CD4-positive, CD25-positive, alpha-beta regulatory T cell (primary cell): ENCODE results near the gene NAALADL2. TPM values are rescaled to one million over a fixed set of nuclear protein-coding genes. Genes with fewer than 3 reads are reported as not detected.
"Not testable (repeated sequence)": the region's sequence is repeated elsewhere in the genome, so short reads cannot be mapped to it uniquely, and the experiment has no call there.

Source experiments
- ATAC-seq, 2 donors: fragments of 150-1000 bp; cut with Tn5 transposase; one replicate each; pipeline ENCODE4 v1.10.0; 2021; ENCODE audit warnings: low read depth in 2 of 2, moderate number of reproducible peaks in 2 of 2, moderate library complexity in 1 of 2
- DNase-seq, 3 donors: peaks; one replicate each; pipeline versions ENCODE4 v3.0.0 to v3.0.0-alpha.2; 2012 to 2022; ENCODE audit warnings: mixed read lengths in 1 of 3
- H3K27ac ChIP-seq: one replicate; pipeline ENCODE4 v1.7.0; 2013; ENCODE audit warnings: mild to moderate bottlenecking, low read length; ENCODE audit not compliant: insufficient read depth, poor library complexity, severe bottlenecking
- H3K27me3 ChIP-seq: one replicate; pipeline ENCODE4 v1.7.0; 2013; ENCODE audit warnings: low read length; ENCODE audit not compliant: control insufficient read depth, insufficient read depth
- H3K36me3 ChIP-seq: one replicate; pipeline ENCODE4 v1.7.0; 2013; ENCODE audit warnings: mild to moderate bottlenecking, low read length, moderate library complexity; ENCODE audit not compliant: control insufficient read depth, insufficient read depth
- H3K4me1 ChIP-seq: 2 replicates; pipeline ENCODE4 v1.7.0; 2013; ENCODE audit warnings: mild to moderate bottlenecking, low read length; ENCODE audit not compliant: insufficient read depth, control insufficient read depth, poor library complexity, severe bottlenecking
- H3K4me3 ChIP-seq: one replicate; pipeline ENCODE4 v1.7.0; 2013; ENCODE audit warnings: low read depth, mild to moderate bottlenecking, low read length, moderate library complexity
- H3K9me3 ChIP-seq, 2 experiments: 1 replicate in 1 of 2; 2 replicates in 1 of 2; pipeline ENCODE4 v1.7.0; 2013; ENCODE audit warnings: low read length in 2 of 2, mild to moderate bottlenecking in 1 of 2, moderate library complexity in 1 of 2; ENCODE audit not compliant: control insufficient read depth in 2 of 2
- H3K27ac Mint-ChIP-seq, 3 donors: one replicate each; pipeline ENCODE4 v1.8.0; 2020 to 2022; ENCODE audit warnings: mild to moderate bottlenecking in 3 of 3, mixed read lengths in 3 of 3, moderate library complexity in 2 of 3
- H3K27me3 Mint-ChIP-seq: one replicate; pipeline ENCODE4 v1.8.0; 2022; ENCODE audit warnings: mild to moderate bottlenecking, mixed read lengths
- H3K36me3 Mint-ChIP-seq: one replicate; pipeline ENCODE4 v1.8.0; 2020; ENCODE audit warnings: mixed read lengths
- H3K4me1 Mint-ChIP-seq, 4 donors: one replicate each; pipeline ENCODE4 v1.8.0; 2020 to 2022; ENCODE audit warnings: mixed read lengths in 4 of 4, mild to moderate bottlenecking in 1 of 4
- H3K4me3 Mint-ChIP-seq, 4 donors: one replicate each; pipeline ENCODE4 v1.8.0; 2020 to 2022; ENCODE audit warnings: mild to moderate bottlenecking in 4 of 4, mixed read lengths in 4 of 4, moderate library complexity in 3 of 4
- H3K9me3 Mint-ChIP-seq, 7 donors: one replicate each; pipeline ENCODE4 v1.8.0; 2020 to 2022; ENCODE audit warnings: mixed read lengths in 7 of 7, mild to moderate bottlenecking in 3 of 7, moderate library complexity in 2 of 7
- polyA plus RNA-seq, 4 donors: library from polyadenylated mRNA; unstranded; fragments of 300-500 nt; fragmentation: Illumina TruSeq; gene quantifications; one replicate each; pipeline ENCODE4 v1.2.3, GENCODE V29; 2021
- total RNA-seq: library from RNA; stranded (reverse); gene quantifications from one replicate; pipeline ENCODE4 v1.2.3, GENCODE V29; 2022

Gene NAALADL2
- total and polyA plus RNA-seq, 5 donors from 2014 or later, result not detected

- not testable (repeated sequence) for H3K36me3 ChIP-seq, H3K27ac ChIP-seq, H3K4me1 ChIP-seq, H3K27me3 Mint-ChIP-seq, H3K36me3 Mint-ChIP-seq, H3K4me3 Mint-ChIP-seq, H3K9me3 Mint-ChIP-seq, H3K27ac Mint-ChIP-seq, DNase-seq, ATAC-seq, H3K9me3 ChIP-seq, H3K4me1 Mint-ChIP-seq, H3K27me3 ChIP-seq, H3K4me3 ChIP-seq
Observed at GRCh38 chr3:175087128-175087527, 228.0 kb downstream of the NAALADL2 start.

GRCh38 chr3:175088766-175089380, 229.7 kb downstream of the NAALADL2 start:
- Histone ChIP-seq H3K27ac (no peak overlapping the region), H3K4me1 (no peaks in the 10 kb centered on the region), H3K36me3 (no peaks in the 10 kb centered on the region), H3K9me3 (no peaks in the 10 kb centered on the region), H3K4me3 (no peak overlapping the region), H3K27me3 (no peaks in the 10 kb centered on the region)
- DNase-seq (no peak), ATAC-seq (no peak)
- Mint-ChIP-seq H3K4me1 (no peaks in the 10 kb centered on the region), H3K27me3 (no peaks in the 10 kb centered on the region), H3K9me3 (peaks cover 0 to 8% (median 4%) of the 10 kb centered on the region in 7 donors), H3K27ac (no peak overlapping the region), H3K4me3 (no peak overlapping the region), H3K36me3 (no peaks in the 10 kb centered on the region)

- no peaks in the 10 kb centered on the region for H3K4me1 Mint-ChIP-seq
Observed at GRCh38 chr3:175091426-175092114, 232.4 kb downstream of the NAALADL2 start.

GRCh38 chr3:175093748-175094147, 234.6 kb downstream of the NAALADL2 start:
- no peaks in the 10 kb centered on the region for H3K27me3 ChIP-seq
- H3K4me3 ChIP-seq, result no peak overlapping the region
- peaks cover 0 to 7% (median 1%) of the 10 kb centered on the region in 7 donors for H3K9me3 Mint-ChIP-seq
- H3K27ac Mint-ChIP-seq, result no peak overlapping the region
- no peak for ATAC-seq
- no peak overlapping the region for H3K27ac ChIP-seq
- H3K36me3 Mint-ChIP-seq, result no peaks in the 10 kb centered on the region
- H3K4me1 Mint-ChIP-seq, result no peaks in the 10 kb centered on the region
- no peaks in the 10 kb centered on the region for H3K9me3 ChIP-seq
- no peaks in the 10 kb centered on the region for H3K4me1 ChIP-seq
- H3K4me3 Mint-ChIP-seq, result no peak overlapping the region
- DNase-seq, result no peak
- H3K36me3 ChIP-seq, result no peaks in the 10 kb centered on the region
- no peaks in the 10 kb centered on the region for H3K27me3 Mint-ChIP-seq

More at GRCh38 chr3:175091426-175092114, 232.4 kb downstream of the NAALADL2 start:
- H3K4me3 ChIP-seq, result no peak overlapping the region
- no peak overlapping the region for H3K27ac Mint-ChIP-seq
- no peaks in the 10 kb centered on the region for H3K27me3 ChIP-seq
- H3K9me3 ChIP-seq, result no peaks in the 10 kb centered on the region
- no peak overlapping the region for H3K27ac ChIP-seq
- H3K9me3 Mint-ChIP-seq, result peaks cover 0 to 5% (median 1%) of the 10 kb centered on the region in 7 donors
- no peak overlapping the region for H3K4me3 Mint-ChIP-seq
- DNase-seq (no peak), ATAC-seq (no peak)
- H3K4me1 ChIP-seq, result no peaks in the 10 kb centered on the region
- no peaks in the 10 kb centered on the region for H3K27me3 Mint-ChIP-seq
- no peaks in the 10 kb centered on the region for H3K36me3 Mint-ChIP-seq
- H3K36me3 ChIP-seq, result no peaks in the 10 kb centered on the region

GRCh38 chr3:175094344-175094743, 235.2 kb downstream of the NAALADL2 start:
- no peak overlapping the region for H3K4me3 ChIP-seq
- H3K4me3 Mint-ChIP-seq, result no peak overlapping the region
- H3K9me3 ChIP-seq, result no peaks in the 10 kb centered on the region
- H3K36me3 Mint-ChIP-seq, result no peaks in the 10 kb centered on the region
- no peaks in the 10 kb centered on the region for H3K27me3 ChIP-seq
- H3K27ac ChIP-seq, result no peak overlapping the region
- H3K4me1 Mint-ChIP-seq, result no peaks in the 10 kb centered on the region
- DNase-seq (no peak), ATAC-seq (no peak)
- no peak overlapping the region for H3K27ac Mint-ChIP-seq
- peaks cover 0 to 7% (median 1%) of the 10 kb centered on the region in 7 donors for H3K9me3 Mint-ChIP-seq
- no peaks in the 10 kb centered on the region for H3K27me3 Mint-ChIP-seq
- H3K4me1 ChIP-seq, result no peaks in the 10 kb centered on the region
- no peaks in the 10 kb centered on the region for H3K36me3 ChIP-seq

- H3K36me3 Mint-ChIP-seq, result no peaks in the 10 kb centered on the region
- Histone ChIP-seq H3K27me3 (no peaks in the 10 kb centered on the region), H3K4me3 (no peak overlapping the region), H3K4me1 (no peaks in the 10 kb centered on the region), H3K36me3 (no peaks in the 10 kb centered on the region), H3K9me3 (no peaks in the 10 kb centered on the region), H3K27ac (no peak overlapping the region)
- no peak overlapping the region for H3K4me3 Mint-ChIP-seq
- H3K27ac Mint-ChIP-seq, result no peak overlapping the region
- DNase-seq (no peak), ATAC-seq (no peak)
- no peaks in the 10 kb centered on the region for H3K4me1 Mint-ChIP-seq
- H3K27me3 Mint-ChIP-seq, result no peaks in the 10 kb centered on the region
- peaks cover 0 to 6% (median 2%) of the 10 kb centered on the region in 7 donors for H3K9me3 Mint-ChIP-seq
Observed at GRCh38 chr3:175098644-175099043, 239.5 kb downstream of the NAALADL2 start.

GRCh38 chr3:175102161-175102560, 243.0 kb downstream of the NAALADL2 start:
- Histone ChIP-seq H3K27ac (no peak overlapping the region), H3K4me3 (no peak overlapping the region), H3K27me3 (no peaks in the 10 kb centered on the region), H3K4me1 (no peaks in the 10 kb centered on the region), H3K36me3 (no peaks in the 10 kb centered on the region), H3K9me3 (no peaks in the 10 kb centered on the region)
- no peak overlapping the region for H3K4me3 Mint-ChIP-seq
- no peaks in the 10 kb centered on the region for H3K36me3 Mint-ChIP-seq
- no peaks in the 10 kb centered on the region for H3K27me3 Mint-ChIP-seq
- ATAC-seq, result no peak
- H3K27ac Mint-ChIP-seq, result no peak overlapping the region
- peaks cover 0 to 11% (median 2%) of the 10 kb centered on the region in 7 donors for H3K9me3 Mint-ChIP-seq
- no peaks in the 10 kb centered on the region for H3K4me1 Mint-ChIP-seq
- DNase-seq, result no peak

GRCh38 chr3:175103298-175103697, 244.2 kb downstream of the NAALADL2 start:
- no peak overlapping the region for H3K27ac Mint-ChIP-seq

More at GRCh38 chr3:175103298-175103697, 244.2 kb downstream of the NAALADL2 start:
- Mint-ChIP-seq H3K36me3 (no peaks in the 10 kb centered on the region), H3K9me3 (peaks cover 0 to 11% (median 3%) of the 10 kb centered on the region in 7 donors), H3K4me1 (no peaks in the 10 kb centered on the region), H3K27me3 (no peaks in the 10 kb centered on the region), H3K4me3 (no peak overlapping the region)
- no peak for DNase-seq
- no peak for ATAC-seq
- Histone ChIP-seq H3K4me3 (no peak overlapping the region), H3K4me1 (no peaks in the 10 kb centered on the region), H3K27me3 (no peaks in the 10 kb centered on the region), H3K27ac (no peak overlapping the region), H3K9me3 (no peaks in the 10 kb centered on the region), H3K36me3 (no peaks in the 10 kb centered on the region)
